Common myeloid progenitor, CD34-positive (primary cell): Measurements from ENCODE around the gene ADI1.

ENCODE experiments used
- CTCF ChIA-PET: fragments of 350-600 bp; sonication (Branson Sonifier 250); formaldehyde crosslinking; loops from one replicate; lab custom pipeline; 2021; ENCODE audit warnings: antibody characterized with exemption; lab: Charles Lee
- POLR2A ChIA-PET: fragments of 350-600 bp; sonication (Branson Sonifier 250); formaldehyde crosslinking; loops from one replicate; lab custom pipeline; 2021; ENCODE audit warnings: antibody characterized with exemption; lab: Charles Lee
- DNase-seq, 3 donors: peaks; one replicate each; pipeline versions ENCODE4 v3.0.0 to v3.0.0-alpha.2; 2013
- H3K27ac ChIP-seq, 2 experiments: 1 replicate in 1 of 2; 2 replicates in 1 of 2; pipeline ENCODE4 v1.7.0; 2013; ENCODE audit warnings: inconsistent platforms in 2 of 2, low read length in 2 of 2, mild to moderate bottlenecking in 2 of 2, low read depth in 1 of 2, moderate library complexity in 1 of 2; ENCODE audit not compliant: severe bottlenecking in 2 of 2, insufficient read depth in 1 of 2, poor library complexity in 1 of 2
- H3K27me3 ChIP-seq, 5 experiments: replicated peaks in 2 of 5; 1 replicate in 3 of 5; 2 replicates in 2 of 5; pipeline versions ENCODE4 v1.6.1 to v1.7.0; 2013; ENCODE audit warnings: low read length in 4 of 5, mild to moderate bottlenecking in 2 of 5, moderate library complexity in 2 of 5, inconsistent platforms in 1 of 5; ENCODE audit not compliant: insufficient read depth in 5 of 5, control insufficient read depth in 4 of 5
- H3K36me3 ChIP-seq, 4 experiments: 1 replicate in 2 of 4; 2 replicates in 2 of 4; pipeline versions ENCODE4 v1.6.1 to v1.7.0; 2013; ENCODE audit warnings: low read length in 3 of 4, control low read depth in 1 of 4, mild to moderate bottlenecking in 1 of 4; ENCODE audit not compliant: control insufficient read depth in 4 of 4, insufficient read depth in 4 of 4
- H3K4me1 ChIP-seq, 4 experiments: 1 replicate in 3 of 4; 2 replicates in 1 of 4; pipeline versions ENCODE4 v1.6.1 to v1.7.1; 2013; ENCODE audit warnings: low read length in 3 of 4, mild to moderate bottlenecking in 3 of 4, control low read depth in 1 of 4, inconsistent platforms in 1 of 4, moderate library complexity in 1 of 4; ENCODE audit not compliant: control insufficient read depth in 4 of 4, insufficient read depth in 4 of 4; ENCODE audit errors: control extremely low read depth in 1 of 4
- H3K4me3 ChIP-seq, 7 experiments: 1 replicate in 4 of 7; 2 replicates in 3 of 7; pipeline versions ENCODE4 v1.5.1 to v1.7.0; 2013; ENCODE audit warnings: mild to moderate bottlenecking in 7 of 7, low read length in 6 of 7, moderate library complexity in 6 of 7, inconsistent platforms in 2 of 7, low read depth in 2 of 7, control low read depth in 1 of 7; ENCODE audit not compliant: insufficient read depth in 4 of 7, control insufficient read depth in 1 of 7; ENCODE audit errors: extremely low read depth in 1 of 7
- H3K9me3 ChIP-seq, 5 experiments: 1 replicate in 4 of 5; 2 replicates in 1 of 5; pipeline versions ENCODE4 v1.6.1 to v1.7.1; 2013; ENCODE audit warnings: low read length in 4 of 5, mild to moderate bottlenecking in 2 of 5, inconsistent platforms in 1 of 5, low read depth in 1 of 5, moderate library complexity in 1 of 5; ENCODE audit not compliant: control insufficient read depth in 4 of 5, insufficient read depth in 2 of 5; ENCODE audit errors: control extremely low read depth in 1 of 5
- WGBS: methylation state at CpG from one replicate; pipeline ENCODE4 v1.1.5; 2013; ENCODE audit not compliant: insufficient coverage; 5-methylcytosine and 5-hydroxymethylcytosine counted together

The ADI1 gene

GRCh38 chr2:3460156-3460555 lies 59.2 kb downstream of the ADI1 start:
- H3K4me3 ChIP-seq, result no peak overlapping the region
- 100% methylated on average over 11 of the region's 11 CpGs for WGBS
- CTCF ChIA-PET, result no interaction called here
- H3K4me1 ChIP-seq, result no peaks in the 10 kb centered on the region
- POLR2A ChIA-PET, result interaction anchor here (0.6 kb wide), 1 partner anchor 165 kb away, joined by 4 read pairs; no protein-coding TSS in a partner anchor
- no peaks in the 10 kb centered on the region for H3K9me3 ChIP-seq
- no peak for DNase-seq
- peaks cover 2 to 56% (median 42%) of the 10 kb centered on the region in 4 experiments for H3K36me3 ChIP-seq
- H3K27me3 ChIP-seq, result no peaks in the 10 kb centered on the region
- no peak overlapping the region for H3K27ac ChIP-seq

- Histone ChIP-seq H3K9me3 (no peaks in the 10 kb centered on the region), H3K36me3 (peaks cover 2 to 54% (median 39%) of the 10 kb centered on the region in 4 experiments), H3K27ac (no peak overlapping the region), H3K4me3 (no peak overlapping the region), H3K27me3 (no peaks in the 10 kb centered on the region), H3K4me1 (no peaks in the 10 kb centered on the region)
- POLR2A ChIA-PET, result no interaction called here
- WGBS, result 97% methylated on average over 23 of the region's 25 CpGs
- no peak for DNase-seq
- CTCF ChIA-PET, result interaction anchor here (0.6 to 1.6 kb wide), 2 partner anchors 16 to 1540 kb away, joined by 3 read pairs; no protein-coding TSS in a partner anchor
These were observed 59.9 kb downstream of the ADI1 start for GRCh38 chr2:3459185-3460015.

- ChIA-PET POLR2A (no interaction called here), CTCF (interaction anchor here (0.6 to 1.6 kb wide), 2 partner anchors 15 to 1539 kb away, joined by 3 read pairs; no protein-coding TSS in a partner anchor)
- no peak overlapping the region for H3K27ac ChIP-seq
- H3K9me3 ChIP-seq, result no peaks in the 10 kb centered on the region
- no peaks in the 10 kb centered on the region for H3K4me1 ChIP-seq
- peaks cover 4 to 54% (median 33%) of the 10 kb centered on the region in 4 experiments for H3K36me3 ChIP-seq
- H3K4me3 ChIP-seq, result no peak overlapping the region
- no peaks in the 10 kb centered on the region for H3K27me3 ChIP-seq
- no peak for DNase-seq
- WGBS, result 100% methylated on average over 5 of the region's 10 CpGs
These were observed 60.7 kb downstream of the ADI1 start for GRCh38 chr2:3458396-3459184.

GRCh38 chr2:3457524-3458395 lies 61.6 kb downstream of the ADI1 start:
- POLR2A ChIA-PET, result no interaction called here
- Histone ChIP-seq H3K36me3 (peaks cover 4 to 57% (median 33%) of the 10 kb centered on the region in 4 experiments), H3K4me3 (no peak overlapping the region), H3K4me1 (no peaks in the 10 kb centered on the region), H3K9me3 (no peaks in the 10 kb centered on the region), H3K27me3 (no peaks in the 10 kb centered on the region), H3K27ac (no peak overlapping the region)
- CTCF ChIA-PET, result no interaction called here
- 97% methylated on average over 25 of the region's 30 CpGs for WGBS
- no peak for DNase-seq

GRCh38 chr2:3456125-3456524 lies 63.2 kb downstream of the ADI1 start:
- H3K4me1 ChIP-seq, result no peaks in the 10 kb centered on the region
- DNase-seq, result no peak
- peaks cover 6 to 61% (median 40%) of the 10 kb centered on the region in 4 experiments for H3K36me3 ChIP-seq
- H3K27me3 ChIP-seq, result no peaks in the 10 kb centered on the region
- H3K4me3 ChIP-seq, result no peak overlapping the region
- H3K9me3 ChIP-seq, result no peaks in the 10 kb centered on the region
- POLR2A ChIA-PET, result no interaction called here
- CTCF ChIA-PET, result interaction anchor here (1.0 to 1.5 kb wide), 2 partner anchors 14 to 27 kb away, joined by 3 read pairs; no protein-coding TSS in a partner anchor
- 97% methylated on average over 14 of the region's 14 CpGs for WGBS
- no peak overlapping the region for H3K27ac ChIP-seq

GRCh38 chr2:3454802-3455201 lies 64.5 kb downstream of the ADI1 start:
- 98% methylated on average over 17 of the region's 22 CpGs for WGBS
- Histone ChIP-seq H3K36me3 (peaks cover 6 to 68% (median 43%) of the 10 kb centered on the region in 4 experiments), H3K4me1 (no peaks in the 10 kb centered on the region), H3K27ac (no peak overlapping the region), H3K9me3 (no peaks in the 10 kb centered on the region), H3K4me3 (no peak overlapping the region), H3K27me3 (no peaks in the 10 kb centered on the region)
- POLR2A ChIA-PET, result no interaction called here
- DNase-seq, result no peak
- CTCF ChIA-PET, result interaction anchor here (1.7 kb wide), 1 partner anchor 31 kb away, joined by 6 read pairs; no protein-coding TSS in a partner anchor
